Gastrocnemius medialis (tissue), 4 donors: ENCODE results near the gene PCDH1.

Source experiments
- POLR2A ChIP-seq, 2 donors: fragments of 450-650 bp; IDR thresholded peaks; one replicate each; pipeline ENCODE4 v1.6.1; 2017; ENCODE audit warnings: antibody characterized with exemption in 2 of 2, mild to moderate bottlenecking in 2 of 2, moderate library complexity in 2 of 2
- TF ChIP-seq, protein P1 (sequence below), 5 experiments: fragments of 450-650 bp in 3 of 5; fragments of 200-600 bp in 2 of 5; sonication (generic) in 2 of 5; IDR thresholded peaks in 4 of 5; conservative IDR thresholded peaks in 1 of 5; 1 replicate in 4 of 5; 2 replicates in 1 of 5; pipeline ENCODE4 v1.5.1; 2016 to 2019; ENCODE audit warnings: antibody characterized with exemption in 5 of 5, mild to moderate bottlenecking in 3 of 5, moderate library complexity in 3 of 5

DNA sequence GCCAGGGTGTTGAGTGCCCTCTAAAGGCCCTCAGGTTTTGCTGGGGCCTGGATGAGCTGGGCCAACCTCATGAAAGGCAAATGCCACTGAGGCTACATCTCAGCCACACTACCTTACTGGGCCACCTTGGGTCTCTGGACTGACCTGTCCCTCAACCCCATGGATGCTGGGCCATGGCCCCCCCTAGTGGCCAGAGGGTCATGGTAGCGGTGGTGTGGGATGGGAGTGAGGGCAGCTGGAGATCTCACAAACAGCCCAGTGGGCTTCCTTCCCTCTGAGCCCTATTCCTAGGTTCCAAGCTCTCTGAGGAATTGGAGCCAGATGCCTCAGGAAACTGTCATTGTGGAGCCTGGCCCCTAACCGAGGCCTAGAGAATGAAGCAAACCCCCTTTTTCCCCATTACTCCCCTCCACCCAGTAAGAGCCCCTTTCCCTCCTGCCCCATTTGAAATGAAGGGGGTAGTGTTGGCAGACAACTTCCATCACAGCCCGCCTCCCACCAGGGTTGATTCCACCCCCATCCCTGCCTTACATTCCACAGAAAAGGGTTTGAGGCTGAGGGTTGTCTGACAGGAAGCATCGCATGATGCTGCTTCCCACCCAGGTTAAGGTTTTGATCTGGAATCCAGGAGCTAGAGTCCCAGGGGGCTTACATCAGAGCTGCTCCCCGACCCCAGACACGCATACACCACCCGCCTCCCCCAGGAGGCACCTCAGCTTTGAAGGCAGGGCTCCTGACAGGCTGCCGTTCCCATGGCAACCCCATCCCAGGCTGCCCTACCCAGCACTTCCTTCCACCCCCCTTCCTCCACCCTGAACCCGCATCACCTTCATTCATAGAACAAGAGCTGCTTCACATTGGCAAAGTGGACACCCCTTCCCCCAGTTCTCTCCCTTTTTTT lies 63.9 kb downstream of the PCDH1 start:
- no peak for TF ChIP-seq POLR2A (IDR thresholded peaks at IDR 0.05)
- TF ChIP-seq, protein P1, sequence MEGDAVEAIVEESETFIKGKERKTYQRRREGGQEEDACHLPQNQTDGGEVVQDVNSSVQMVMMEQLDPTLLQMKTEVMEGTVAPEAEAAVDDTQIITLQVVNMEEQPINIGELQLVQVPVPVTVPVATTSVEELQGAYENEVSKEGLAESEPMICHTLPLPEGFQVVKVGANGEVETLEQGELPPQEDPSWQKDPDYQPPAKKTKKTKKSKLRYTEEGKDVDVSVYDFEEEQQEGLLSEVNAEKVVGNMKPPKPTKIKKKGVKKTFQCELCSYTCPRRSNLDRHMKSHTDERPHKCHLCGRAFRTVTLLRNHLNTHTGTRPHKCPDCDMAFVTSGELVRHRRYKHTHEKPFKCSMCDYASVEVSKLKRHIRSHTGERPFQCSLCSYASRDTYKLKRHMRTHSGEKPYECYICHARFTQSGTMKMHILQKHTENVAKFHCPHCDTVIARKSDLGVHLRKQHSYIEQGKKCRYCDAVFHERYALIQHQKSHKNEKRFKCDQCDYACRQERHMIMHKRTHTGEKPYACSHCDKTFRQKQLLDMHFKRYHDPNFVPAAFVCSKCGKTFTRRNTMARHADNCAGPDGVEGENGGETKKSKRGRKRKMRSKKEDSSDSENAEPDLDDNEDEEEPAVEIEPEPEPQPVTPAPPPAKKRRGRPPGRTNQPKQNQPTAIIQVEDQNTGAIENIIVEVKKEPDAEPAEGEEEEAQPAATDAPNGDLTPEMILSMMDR (IDR thresholded peaks at IDR 0.05 in 4 of 5, conservative IDR thresholded peaks at IDR 0.05 in 1 of 5), result peak in 2 of 5 experiments; percentile 18 to 40
